Measurements from ENCODE around the gene CRX.

DNA sequence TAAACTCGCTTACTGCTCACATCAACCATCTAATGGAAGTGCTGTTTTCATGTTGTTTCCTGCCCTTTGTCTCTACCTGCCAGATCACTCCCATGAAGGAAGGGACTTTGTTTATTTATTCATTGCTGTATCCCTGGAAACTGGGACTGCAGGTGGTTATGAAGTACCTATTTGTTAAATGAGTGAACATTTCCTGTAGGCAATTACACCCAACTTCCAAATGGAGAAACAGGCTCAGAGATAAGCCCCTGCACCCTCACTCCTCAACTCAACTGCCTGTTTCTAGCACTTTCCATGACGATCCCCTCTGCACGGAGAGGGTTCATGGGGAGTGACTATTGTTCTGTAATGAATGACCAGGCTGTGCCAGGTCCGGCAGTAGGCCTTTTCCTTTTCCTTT lies 45.2 kb upstream of the CRX start:
- TF ChIP-seq EP300 (IDR thresholded peaks at IDR 0.05) (no peak), POLR2A (IDR thresholded peaks at IDR 0.05) (no peak)
- TF ChIP-seq, protein P1, sequence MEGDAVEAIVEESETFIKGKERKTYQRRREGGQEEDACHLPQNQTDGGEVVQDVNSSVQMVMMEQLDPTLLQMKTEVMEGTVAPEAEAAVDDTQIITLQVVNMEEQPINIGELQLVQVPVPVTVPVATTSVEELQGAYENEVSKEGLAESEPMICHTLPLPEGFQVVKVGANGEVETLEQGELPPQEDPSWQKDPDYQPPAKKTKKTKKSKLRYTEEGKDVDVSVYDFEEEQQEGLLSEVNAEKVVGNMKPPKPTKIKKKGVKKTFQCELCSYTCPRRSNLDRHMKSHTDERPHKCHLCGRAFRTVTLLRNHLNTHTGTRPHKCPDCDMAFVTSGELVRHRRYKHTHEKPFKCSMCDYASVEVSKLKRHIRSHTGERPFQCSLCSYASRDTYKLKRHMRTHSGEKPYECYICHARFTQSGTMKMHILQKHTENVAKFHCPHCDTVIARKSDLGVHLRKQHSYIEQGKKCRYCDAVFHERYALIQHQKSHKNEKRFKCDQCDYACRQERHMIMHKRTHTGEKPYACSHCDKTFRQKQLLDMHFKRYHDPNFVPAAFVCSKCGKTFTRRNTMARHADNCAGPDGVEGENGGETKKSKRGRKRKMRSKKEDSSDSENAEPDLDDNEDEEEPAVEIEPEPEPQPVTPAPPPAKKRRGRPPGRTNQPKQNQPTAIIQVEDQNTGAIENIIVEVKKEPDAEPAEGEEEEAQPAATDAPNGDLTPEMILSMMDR (IDR thresholded peaks at IDR 0.05): no peak

Measured in stomach (tissue), 4 donors.